ENCODE results near the gene MCM6. TPM values are rescaled to one million over a fixed set of nuclear protein-coding genes. Genes with fewer than 3 reads are reported as not detected.
A peak's percentile ranks its signal among the peaks of the same experiment; 100 is the strongest.

MCM6 gene
- total and polyA plus RNA-seq, 2 experiments from 2014 or later = 74.7 to 133 TPM

- TF ChIP-seq ETS1 (IDR thresholded peaks at IDR 0.05) (no peak), EZH2 (IDR thresholded peaks at IDR 0.05; ENCODE audit: low read depth, unreplicated experiment) (no peak), EZH2phosphoT487 (IDR thresholded peaks at IDR 0.05; ENCODE audit: unreplicated experiment) (no peak), ZNF114 (CRISPR knock-in tag; IDR thresholded peaks at IDR 0.05) (no peak)
Measured at GRCh38 chr2:135817951-135818350, 58.3 kb downstream of the MCM6 start (continued).

GRCh38 chr2:135817466-135817865 is 58.8 kb downstream of the MCM6 start:
- Histone ChIP-seq H3K27ac (ENCODE audit: low read depth) (no peak overlapping the region), H3K4me1 (ENCODE audit: insufficient read depth) (no peaks in the 10 kb centered on the region), H3F3A (replicated peaks; ENCODE audit: low read depth) (no peaks in the 10 kb centered on the region), H3K27me3 (ENCODE audit: insufficient read depth) (no peaks in the 10 kb centered on the region), H3K4me2 (no peak overlapping the region), H3K36me3 (ENCODE audit: insufficient read depth) (no peaks in the 10 kb centered on the region), H3K4me3 (no peak overlapping the region), H2AFZ (peak overlapping the region; percentile 5; the same call in 1 of the 2 replicates), H3K79me2 (replicated peaks; ENCODE audit: insufficient read depth) (no peaks in the 10 kb centered on the region), H4K20me1 (replicated peaks; ENCODE audit: insufficient read depth) (no peaks in the 10 kb centered on the region), H3K9me2 (ENCODE audit: insufficient read depth) (0 out of 2 replicates have a peak, but pooled peaks cover 1% of the 10 kb centered on the region)
- Mint-ChIP-seq H3K4me3 (no peak overlapping the region), H3K9me3 (peaks cover 7% of the 10 kb centered on the region; the same call in 2 of the 3 replicates), H3K27me3 (ENCODE audit: insufficient read depth, low read depth, poor library complexity) (peaks cover 2% of the 10 kb centered on the region), H3K27ac (no peak overlapping the region), H3K4me1 (no peaks in the 10 kb centered on the region), H3K36me3 (ENCODE audit: low read depth) (no peaks in the 10 kb centered on the region)
- no peak for DNase-seq (ENCODE audit: low spot score)
- no peak for ATAC-seq
- no peak for TF ChIP-seq POLR2AphosphoS5 (IDR thresholded peaks at IDR 0.05; ENCODE audit: low read depth)
- no peak for TF ChIP-seq EZH2phosphoT487 (IDR thresholded peaks at IDR 0.05; ENCODE audit: unreplicated experiment)
- no peak for TF ChIP-seq CTCF (conservative IDR thresholded peaks at IDR 0.05; ENCODE audit: low read depth in 2 of 2)
- no peak for TF ChIP-seq ZNF114 (CRISPR knock-in tag; IDR thresholded peaks at IDR 0.05)
- no peak for TF ChIP-seq STAT1 (IDR thresholded peaks at IDR 0.05; ENCODE audit: unreplicated experiment)
- TF ChIP-seq CREB1 (CRISPR knock-in tag; IDR thresholded peaks at IDR 0.05; ENCODE audit: low read depth) = no peak
- TF ChIP-seq ZNF331 (CRISPR knock-in tag; IDR thresholded peaks at IDR 0.05; ENCODE audit: low read depth) = no peak
- no peak for TF ChIP-seq ETS1 (IDR thresholded peaks at IDR 0.05)
- no peak for TF ChIP-seq EZH2 (IDR thresholded peaks at IDR 0.05; ENCODE audit: low read depth, unreplicated experiment)
- no peak for TF ChIP-seq NANOG (IDR thresholded peaks at IDR 0.05; ENCODE audit: borderline replicate concordance)
- TF ChIP-seq JUNB (IDR thresholded peaks at IDR 0.05; ENCODE audit: unreplicated experiment) = no peak
- TF ChIP-seq ZNF462 (CRISPR knock-in tag; IDR thresholded peaks at IDR 0.05) = no peak
